H1 (cell line): Measurements from ENCODE around the gene DCHS1.

Experiments
- CHD2 ChIP-seq: IDR thresholded peaks from 2 replicates; pipeline ENCODE4 v1.6.1; 2012; ENCODE audit warnings: low read length, improper control_type of control experiment
- EGR1 ChIP-seq: IDR thresholded peaks from 2 replicates; pipeline ENCODE4 v1.6.1; 2011; ENCODE audit warnings: low read depth, low read length, borderline replicate concordance
- EZH2 ChIP-seq: fragments of 200-600 bp; sonication (generic); IDR thresholded peaks from 2 replicates; pipeline ENCODE4 v1.7.1; 2012; ENCODE audit warnings: low read depth, mild to moderate bottlenecking, moderate library complexity, low read length, inconsistent platforms; ENCODE audit not compliant: severe bottlenecking
- GABPA ChIP-seq: IDR thresholded peaks from 2 replicates; pipeline ENCODE4 v1.6.1; 2011; ENCODE audit warnings: mild to moderate bottlenecking, low read length, moderate library complexity, borderline replicate concordance; ENCODE audit not compliant: insufficient read depth
- JUND ChIP-seq: IDR thresholded peaks from 2 replicates; pipeline ENCODE4 v1.6.1; 2011; ENCODE audit warnings: mild to moderate bottlenecking, improper control_type of control experiment, low read length
- MAFK ChIP-seq: IDR thresholded peaks from 2 replicates; pipeline ENCODE4 v1.6.1; 2012; ENCODE audit warnings: low read depth, mild to moderate bottlenecking, improper control_type of control experiment, low read length
- POLR2A ChIP-seq, 2 experiments: IDR thresholded peaks; 1 replicate in 1 of 2; 2 replicates in 1 of 2; pipeline ENCODE4 v1.6.1; 2011; ENCODE audit warnings: low read depth in 2 of 2, low read length in 2 of 2, mild to moderate bottlenecking in 2 of 2; ENCODE audit errors: control extremely low read depth in 1 of 2
- POU5F1 ChIP-seq: IDR thresholded peaks from 2 replicates; pipeline ENCODE4 v1.6.1; 2011; ENCODE audit warnings: low read depth, mild to moderate bottlenecking, low read length, moderate library complexity
- RBBP5 ChIP-seq: IDR thresholded peaks from 2 replicates; pipeline ENCODE4 v1.7.1; 2012; ENCODE audit warnings: low read depth, mild to moderate bottlenecking, inconsistent platforms, low read length, moderate library complexity, borderline replicate concordance
- RFX5 ChIP-seq: IDR thresholded peaks from 2 replicates; pipeline ENCODE4 v1.6.1; 2011; ENCODE audit warnings: low read depth, low read length, improper control_type of control experiment, borderline replicate concordance
- TF ChIP-seq, protein P1 (sequence below), 3 experiments: IDR thresholded peaks; 1 replicate in 2 of 3; 2 replicates in 1 of 3; pipeline versions ENCODE4 v1.5.1 to v1.6.1; 2011; ENCODE audit warnings: low read length in 3 of 3, mild to moderate bottlenecking in 3 of 3, inconsistent platforms in 2 of 3, low read depth in 1 of 3, moderate library complexity in 1 of 3; ENCODE audit not compliant: insufficient read depth in 1 of 3; ENCODE audit errors: control extremely low read depth in 1 of 3
- TF ChIP-seq, protein P2 (sequence below): IDR thresholded peaks from 2 replicates; pipeline ENCODE4 v1.6.1; 2011; ENCODE audit warnings: low read depth, mild to moderate bottlenecking, low read length; ENCODE audit not compliant: insufficient read depth

DNA sequence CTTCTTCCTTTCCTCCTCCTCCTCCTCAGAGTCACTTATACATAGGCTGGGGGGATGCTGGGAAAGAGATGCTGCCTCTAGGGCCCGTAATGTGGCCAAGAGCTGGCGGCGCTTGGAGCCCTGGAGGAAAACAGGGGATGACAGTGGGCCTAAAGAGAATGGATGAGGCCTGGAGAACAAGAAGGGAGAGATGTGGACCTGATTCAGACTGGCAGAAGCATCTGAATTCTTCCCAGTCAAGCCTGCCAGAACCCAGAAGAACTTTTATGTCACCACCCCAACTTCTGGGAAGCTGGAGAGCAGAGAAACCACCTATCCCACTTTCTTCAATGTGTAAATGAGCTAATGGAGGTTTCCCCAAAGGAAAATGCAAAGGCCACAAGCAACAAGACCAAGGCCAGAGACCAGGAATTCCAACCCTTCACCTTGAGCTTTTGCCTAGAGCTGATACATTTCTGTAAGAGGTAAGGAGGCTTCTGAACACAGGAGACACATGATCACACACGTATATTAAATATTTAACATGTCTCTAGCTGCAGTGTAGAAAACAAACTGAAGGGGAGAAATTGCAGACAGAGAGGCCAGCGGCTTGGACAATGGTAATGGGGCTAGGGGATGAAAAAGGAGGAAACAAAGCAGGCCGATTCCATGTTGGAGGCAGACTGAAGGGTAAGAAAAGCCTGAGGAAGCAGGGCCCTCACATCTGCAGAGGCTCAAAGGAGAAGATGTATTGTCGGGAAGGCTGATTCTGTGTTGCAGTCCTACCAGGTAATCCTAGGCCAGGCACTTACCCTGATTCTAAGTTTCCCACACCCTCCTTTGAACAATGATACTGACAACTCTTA lies 53.3 kb downstream of the DCHS1 start:
- TF ChIP-seq, protein P1, sequence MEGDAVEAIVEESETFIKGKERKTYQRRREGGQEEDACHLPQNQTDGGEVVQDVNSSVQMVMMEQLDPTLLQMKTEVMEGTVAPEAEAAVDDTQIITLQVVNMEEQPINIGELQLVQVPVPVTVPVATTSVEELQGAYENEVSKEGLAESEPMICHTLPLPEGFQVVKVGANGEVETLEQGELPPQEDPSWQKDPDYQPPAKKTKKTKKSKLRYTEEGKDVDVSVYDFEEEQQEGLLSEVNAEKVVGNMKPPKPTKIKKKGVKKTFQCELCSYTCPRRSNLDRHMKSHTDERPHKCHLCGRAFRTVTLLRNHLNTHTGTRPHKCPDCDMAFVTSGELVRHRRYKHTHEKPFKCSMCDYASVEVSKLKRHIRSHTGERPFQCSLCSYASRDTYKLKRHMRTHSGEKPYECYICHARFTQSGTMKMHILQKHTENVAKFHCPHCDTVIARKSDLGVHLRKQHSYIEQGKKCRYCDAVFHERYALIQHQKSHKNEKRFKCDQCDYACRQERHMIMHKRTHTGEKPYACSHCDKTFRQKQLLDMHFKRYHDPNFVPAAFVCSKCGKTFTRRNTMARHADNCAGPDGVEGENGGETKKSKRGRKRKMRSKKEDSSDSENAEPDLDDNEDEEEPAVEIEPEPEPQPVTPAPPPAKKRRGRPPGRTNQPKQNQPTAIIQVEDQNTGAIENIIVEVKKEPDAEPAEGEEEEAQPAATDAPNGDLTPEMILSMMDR (IDR thresholded peaks at IDR 0.05; ENCODE audit: control extremely low read depth in 1 of 3, insufficient read depth in 1 of 3, low read depth in 1 of 3, low read length in 3 of 3): no peak
- TF ChIP-seq, protein P2, sequence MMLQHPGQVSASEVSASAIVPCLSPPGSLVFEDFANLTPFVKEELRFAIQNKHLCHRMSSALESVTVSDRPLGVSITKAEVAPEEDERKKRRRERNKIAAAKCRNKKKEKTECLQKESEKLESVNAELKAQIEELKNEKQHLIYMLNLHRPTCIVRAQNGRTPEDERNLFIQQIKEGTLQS: no peak
- no peak for TF ChIP-seq JUND
- no peak for TF ChIP-seq EZH2
- no peak for TF ChIP-seq GABPA
- TF ChIP-seq EGR1: no peak
- no peak for TF ChIP-seq RFX5
- no peak for TF ChIP-seq CHD2
- no peak for TF ChIP-seq POLR2A (IDR thresholded peaks at IDR 0.05; ENCODE audit: control extremely low read depth in 1 of 2, low read depth in 2 of 2, low read length in 2 of 2)
- no peak for TF ChIP-seq POU5F1
- no peak for TF ChIP-seq MAFK
- TF ChIP-seq RBBP5: no peak
